GM08714 (cell line): ENCODE results near the gene WIPF3.

Source experiments
- H3K4me3 ChIP-seq: fragments of 200-500 bp; sonication (Bioruptor generic); 2 replicates; pipeline ENCODE4 v1.5.1; 2014; ENCODE audit warnings: mild to moderate bottlenecking, low read length, inconsistent platforms
- ZNF274 ChIP-seq: IDR thresholded peaks from 2 replicates; pipeline ENCODE4 v1.6.1; 2012; ENCODE audit warnings: mild to moderate bottlenecking, low read depth, low read length

Gene WIPF3, protein sequence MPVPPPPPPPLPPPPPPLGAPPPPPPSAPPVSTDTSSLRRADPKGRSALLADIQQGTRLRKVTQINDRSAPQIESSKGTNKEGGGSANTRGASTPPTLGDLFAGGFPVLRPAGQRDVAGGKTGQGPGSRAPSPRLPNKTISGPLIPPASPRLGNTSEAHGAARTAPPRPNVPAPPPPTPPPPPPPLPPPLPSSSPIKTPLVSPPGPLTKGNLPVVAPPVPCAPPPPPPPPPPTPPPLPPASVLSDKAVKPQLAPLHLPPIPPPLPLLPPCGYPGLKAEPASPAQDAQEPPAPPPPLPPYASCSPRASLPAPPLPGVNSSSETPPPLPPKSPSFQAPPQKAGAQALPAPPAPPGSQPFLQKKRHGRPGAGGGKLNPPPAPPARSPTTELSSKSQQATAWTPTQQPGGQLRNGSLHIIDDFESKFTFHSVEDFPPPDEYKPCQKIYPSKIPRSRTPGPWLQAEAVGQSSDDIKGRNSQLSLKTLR

DNA sequence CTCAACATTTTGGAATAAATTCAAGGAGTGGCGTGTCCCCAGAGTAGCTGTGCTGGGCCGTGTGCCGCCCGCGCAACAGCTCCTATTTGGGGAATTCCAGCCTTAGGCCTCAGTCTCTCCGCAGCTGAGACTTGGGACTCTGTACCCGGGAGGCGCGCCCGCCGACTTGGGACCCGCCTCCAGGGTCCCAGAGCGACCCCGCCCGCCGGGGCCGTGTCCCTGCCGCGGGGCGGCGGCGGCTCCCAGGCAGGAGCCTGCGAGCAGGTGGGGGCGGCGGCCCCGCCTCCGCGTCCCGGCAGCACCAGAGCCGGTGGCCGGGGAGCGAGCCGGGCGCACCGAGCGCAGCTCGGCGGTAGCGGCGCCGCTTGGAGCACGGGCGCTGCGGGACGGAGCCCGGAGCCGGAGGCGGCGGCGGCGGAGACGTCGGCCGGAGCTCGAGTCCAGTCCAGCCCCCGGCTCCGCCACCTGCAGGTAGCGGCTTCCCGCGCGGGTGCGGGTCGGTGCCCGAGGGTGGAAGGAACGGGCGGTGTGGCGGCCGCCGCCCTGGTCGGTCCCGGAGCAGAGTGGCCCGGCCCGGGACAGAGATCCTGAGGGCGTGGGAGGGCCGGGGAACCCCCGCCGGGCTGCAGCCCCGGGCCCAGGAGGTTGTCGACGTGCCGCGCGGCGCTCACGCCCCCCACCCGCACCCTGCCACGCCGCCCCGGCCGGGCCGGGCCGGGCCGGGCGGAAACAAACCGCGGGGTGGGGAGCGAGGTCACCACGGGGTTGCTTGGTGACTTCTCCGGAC lies at the start of gene WIPF3:
WIPF3 (plus strand) TSS at position 301 of the 787 bp plus-strand sequence. CDS start 28,217 bp downstream, outside the sequence.
- no peak for TF ChIP-seq ZNF274
- H3K4me3 ChIP-seq: peak within 1 kb of the TSS; percentile 23; the same call in 1 of the 2 replicates

- no peak for TF ChIP-seq ZNF274
- H3K4me3 ChIP-seq: no peak overlapping the region
Measured at GRCh38 chr7:29763266-29763665, 43.0 kb upstream of the WIPF3 start.

DNA sequence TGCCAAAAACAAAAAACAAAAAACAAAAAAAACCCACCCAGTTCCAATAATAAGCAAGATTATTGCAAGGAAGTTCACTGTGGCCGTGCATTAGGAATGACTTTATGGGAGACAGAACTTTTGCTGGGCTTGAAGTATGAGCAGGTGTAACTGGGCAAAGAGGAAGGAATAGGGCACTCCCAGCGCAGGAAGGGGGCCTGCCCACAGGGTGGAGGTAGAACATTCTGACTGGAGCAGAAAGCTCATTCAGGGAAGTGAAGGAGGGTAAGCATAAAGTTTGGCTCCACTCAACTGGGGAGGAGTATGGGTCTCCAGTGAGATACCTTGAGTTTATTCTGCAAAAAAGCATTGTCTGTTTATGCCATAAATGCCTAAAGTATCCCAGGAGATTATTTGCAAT lies 42.1 kb upstream of the WIPF3 start:
- no peak overlapping the region for H3K4me3 ChIP-seq
- TF ChIP-seq ZNF274: no peak

- H3K4me3 ChIP-seq: no peak overlapping the region
- TF ChIP-seq ZNF274: no peak
Measured at GRCh38 chr7:29765490-29765889, 40.8 kb upstream of the WIPF3 start.

GRCh38 chr7:29770371-29770770 lies 35.9 kb upstream of the WIPF3 start:
- TF ChIP-seq ZNF274: no peak
- no peak overlapping the region for H3K4me3 ChIP-seq

DNA sequence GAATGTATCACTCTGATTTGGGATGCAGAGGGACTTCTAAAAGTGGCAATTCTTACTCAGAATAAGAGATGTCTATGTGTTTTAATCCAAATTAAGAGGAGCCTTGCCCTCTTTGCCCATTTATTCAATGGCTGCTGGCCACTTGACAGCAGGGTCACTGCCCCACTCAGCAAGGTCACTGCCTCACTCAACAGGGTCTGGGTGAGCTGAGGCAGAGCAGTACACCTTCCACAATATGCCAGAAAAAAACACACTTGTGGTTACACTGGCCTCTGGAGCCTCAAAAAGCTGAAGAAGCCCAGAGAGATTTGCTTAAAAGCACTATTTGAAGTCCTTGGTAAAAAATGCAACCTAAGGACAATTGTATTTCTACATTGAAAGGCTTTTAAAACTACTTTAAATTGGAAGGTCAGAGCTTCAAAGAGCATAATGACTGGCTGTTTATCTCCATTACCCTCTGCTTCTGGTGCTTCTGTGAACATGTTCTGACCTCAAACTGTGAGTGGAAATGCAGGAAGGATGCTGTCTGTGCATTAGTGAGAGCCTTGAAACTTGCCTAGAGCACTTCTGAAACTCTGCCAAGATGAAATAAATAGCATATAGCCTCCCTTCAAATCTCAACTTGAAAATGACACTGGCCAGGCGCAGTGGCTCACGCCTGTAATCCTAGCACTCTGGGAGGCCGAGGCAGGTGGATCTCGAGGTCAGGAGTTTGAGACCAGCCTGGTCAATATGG lies 35.1 kb upstream of the WIPF3 start:
- TF ChIP-seq ZNF274: no peak
- no peak overlapping the region for H3K4me3 ChIP-seq

GRCh38 chr7:29779017-29779416 lies 27.3 kb upstream of the WIPF3 start:
- TF ChIP-seq ZNF274: no peak
- no peak overlapping the region for H3K4me3 ChIP-seq

GRCh38 chr7:29780346-29780745 lies 26.0 kb upstream of the WIPF3 start:
- TF ChIP-seq ZNF274: no peak
- no peak overlapping the region for H3K4me3 ChIP-seq

DNA sequence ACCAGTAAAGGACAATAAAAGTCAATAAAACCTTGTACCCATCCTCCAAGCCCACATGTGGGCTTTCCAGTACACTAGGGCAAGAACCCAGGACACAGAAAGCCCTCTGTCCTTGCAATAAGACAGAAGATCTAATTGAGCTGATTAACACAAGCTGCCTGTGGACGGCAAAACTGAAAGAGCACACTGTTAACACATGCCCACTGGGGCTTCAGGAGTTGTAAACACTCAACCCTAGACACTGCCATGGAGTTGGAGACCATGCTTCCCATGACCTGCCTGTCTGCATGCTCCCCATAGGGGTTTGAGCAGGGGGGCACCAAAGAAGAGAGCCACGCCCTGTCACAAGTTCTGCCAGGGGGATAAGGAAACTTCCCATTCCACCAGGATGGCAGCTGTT lies 22.6 kb upstream of the WIPF3 start:
- no peak for TF ChIP-seq ZNF274
- no peak overlapping the region for H3K4me3 ChIP-seq

GRCh38 chr7:29793507-29793906 lies 12.8 kb upstream of the WIPF3 start:
- no peak overlapping the region for H3K4me3 ChIP-seq
- no peak for TF ChIP-seq ZNF274

DNA sequence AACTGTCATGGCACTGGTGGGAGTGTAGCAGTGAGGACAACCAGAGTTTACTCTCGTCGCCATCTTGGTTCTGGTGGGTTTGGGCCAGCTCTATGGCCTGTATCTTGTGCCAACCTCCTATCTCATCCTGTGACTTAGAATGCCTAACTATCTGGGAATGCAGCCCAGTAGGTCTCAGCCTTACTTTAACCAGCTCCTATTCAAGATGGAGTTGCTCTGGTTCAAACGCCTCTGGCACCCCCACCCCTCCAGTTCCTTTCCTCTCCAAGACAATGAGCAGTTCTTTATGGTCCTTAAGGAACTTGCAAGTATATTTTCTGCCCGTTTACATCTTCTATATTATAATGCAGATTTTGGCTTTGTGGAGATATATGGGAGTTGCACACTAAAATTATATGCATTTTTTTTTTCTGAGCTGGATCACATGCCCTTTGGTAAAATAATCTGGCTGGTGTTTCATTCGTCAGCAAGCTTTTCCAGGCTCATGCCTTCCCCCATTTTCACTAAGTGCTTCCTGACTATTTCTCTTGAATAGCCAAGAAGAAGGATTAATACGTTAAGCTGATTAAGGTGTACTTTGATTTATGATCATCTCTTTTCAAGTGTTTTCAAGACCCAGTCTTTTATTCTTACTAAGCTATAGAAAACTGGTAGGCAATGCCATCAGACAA lies 11.2 kb upstream of the WIPF3 start:
- no peak for TF ChIP-seq ZNF274
- H3K4me3 ChIP-seq: no peak overlapping the region

DNA sequence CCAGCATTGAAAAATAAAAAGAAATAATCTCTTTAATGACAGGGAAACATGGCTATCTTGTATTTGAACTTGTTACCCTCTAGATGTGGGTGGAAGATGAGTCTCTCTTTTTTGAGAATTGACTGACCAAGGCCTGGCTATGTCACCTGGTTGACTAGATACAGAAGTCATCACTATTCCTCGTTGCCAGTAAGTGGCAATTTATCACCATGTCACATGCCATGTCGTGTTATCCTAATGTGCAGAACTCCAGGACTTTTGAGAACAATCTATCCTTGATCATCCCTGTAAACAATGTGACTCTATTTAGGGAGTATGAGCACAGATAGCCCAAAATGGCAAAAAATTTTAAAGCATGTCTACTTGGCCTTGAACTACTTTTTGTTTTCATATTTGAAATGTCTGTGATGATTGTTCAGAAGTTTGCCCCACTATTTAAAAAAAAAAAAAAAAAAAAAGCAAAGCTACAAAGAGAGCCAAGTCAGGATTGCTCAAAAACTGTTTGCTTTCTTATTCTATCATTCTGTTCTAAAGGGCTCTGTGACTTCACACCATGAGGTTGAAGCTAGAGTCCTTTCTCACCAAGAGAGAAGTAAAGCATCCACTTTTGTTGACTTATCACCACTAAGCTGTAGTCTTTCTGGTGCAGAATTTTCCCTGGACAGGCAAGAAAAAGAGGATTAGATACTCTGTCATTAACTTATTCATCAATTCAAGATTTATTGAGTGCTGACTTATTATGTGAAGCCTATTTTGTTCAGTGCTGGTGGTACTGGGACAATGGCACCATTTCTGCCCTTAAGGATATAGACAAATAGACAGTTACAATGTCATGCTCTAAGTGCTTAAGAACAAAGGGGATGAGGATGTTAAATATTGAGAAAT lies 10.4 kb upstream of the WIPF3 start:
- no peak overlapping the region for H3K4me3 ChIP-seq
- TF ChIP-seq ZNF274: no peak
